PC-9 (cell line): Measurements from ENCODE around the gene COL4A6. TPM values are rescaled to one million over a fixed set of nuclear protein-coding genes. Genes with fewer than 3 reads are reported as not detected.

ENCODE experiments used
- BruUV-seq: library from RNA; stranded (reverse); fragments of 400-500 nt; replicated peaks from 2 replicates; lab custom pipeline; 2021; lab: Mats Ljungman, UMichigan
- CTCF ChIA-PET: fragments of 300-600 bp; sonication (Branson Sonifier 250); formaldehyde crosslinking; loops from one replicate; lab custom pipeline; 2022; ENCODE audit warnings: antibody characterized with exemption; lab: Charles Lee
- POLR2A ChIA-PET: fragments of 300-600 bp; sonication (Branson Sonifier 250); formaldehyde crosslinking; loops from one replicate; lab custom pipeline; 2022; ENCODE audit warnings: antibody characterized with exemption; ENCODE audit not compliant: unreplicated experiment; lab: Charles Lee
- DNase-seq, 2 experiments: peaks; one replicate each; pipeline versions ENCODE4 v3.0.0 to v3.0.0-alpha.2; 2015 to 2022; ENCODE audit warnings: mixed read lengths in 1 of 2
- H2AFZ ChIP-seq: fragments of 200-600 bp; sonication (generic); 2 replicates; pipeline ENCODE4 v1.8.1; 2017; ENCODE audit warnings: antibody characterized with exemption
- H3F3A ChIP-seq: fragments of 200-600 bp; sonication (generic); 2 replicates; pipeline ENCODE4 v1.8.1; 2017; ENCODE audit warnings: antibody characterized with exemption, mild to moderate bottlenecking, low read depth; ENCODE audit not compliant: insufficient read depth
- H3K27ac ChIP-seq: fragments of 200-600 bp; sonication (generic); 2 replicates; pipeline ENCODE4 v1.6.1; 2016; ENCODE audit warnings: mixed run types
- H3K27me3 ChIP-seq: fragments of 200-600 bp; sonication (generic); 2 replicates; pipeline ENCODE4 v1.6.1; 2016; ENCODE audit warnings: low read depth, mixed run types; ENCODE audit not compliant: insufficient read depth
- H3K36me3 ChIP-seq: fragments of 200-600 bp; sonication (generic); 2 replicates; pipeline ENCODE4 v1.6.1; 2016; ENCODE audit warnings: low read depth, mixed run types
- H3K4me1 ChIP-seq: fragments of 200-600 bp; sonication (generic); replicated peaks from 2 replicates; pipeline ENCODE4 v1.6.1; 2016; ENCODE audit warnings: mixed run types; ENCODE audit not compliant: insufficient read depth
- H3K4me2 ChIP-seq: fragments of 200-600 bp; sonication (generic); 2 replicates; pipeline ENCODE4 v1.6.1; 2017; ENCODE audit warnings: mixed run types
- H3K4me3 ChIP-seq: fragments of 200-600 bp; sonication (generic); 2 replicates; pipeline ENCODE4 v1.6.1; 2016; ENCODE audit warnings: mixed run types
- H3K79me2 ChIP-seq: fragments of 200-600 bp; sonication (generic); 2 replicates; pipeline ENCODE4 v1.6.1; 2017; ENCODE audit warnings: low read depth, mixed run types
- H3K9me2 ChIP-seq: fragments of 200-600 bp; sonication (generic); 2 replicates; pipeline ENCODE4 v1.8.1; 2017; ENCODE audit warnings: mild to moderate bottlenecking; ENCODE audit not compliant: insufficient read depth
- H3K9me3 ChIP-seq: fragments of 200-600 bp; sonication (generic); 2 replicates; pipeline ENCODE4 v1.8.1; 2016; ENCODE audit warnings: low read depth; ENCODE audit not compliant: insufficient read depth
- H4K20me1 ChIP-seq: fragments of 200-600 bp; sonication (generic); 2 replicates; pipeline ENCODE4 v1.8.1; 2017; ENCODE audit not compliant: insufficient read depth
- CTCF ChIP-seq: fragments of 200-600 bp; sonication (generic); conservative IDR thresholded peaks from 2 replicates; pipeline ENCODE4 v1.6.1; 2017; ENCODE audit warnings: mixed run types, antibody characterized with exemption, mild to moderate bottlenecking, moderate library complexity
- EZH2 ChIP-seq: fragments of 200-600 bp; sonication (generic); IDR thresholded peaks from 2 replicates; pipeline ENCODE4 v1.8.0; 2017; ENCODE audit warnings: antibody characterized with exemption, low read depth
- intact Hi-C: fragments of 100-400 bp; cut with micrococcal nuclease; formaldehyde crosslinking; loops from one replicate; pipeline ENCODE4 v1.10.0; 2022; ENCODE audit not compliant: unreplicated experiment
- total RNA-seq: library from RNA; stranded (reverse); gene quantifications from 2 replicates; pipeline ENCODE4 v1.2.3, GENCODE V29; 2021

COL4A6 gene
- total RNA-seq, 1 experiment from 2014 or later, result 15.5 TPM

- intact Hi-C loops, result no loop called here
- Histone ChIP-seq H3K9me3 (no peaks in the 10 kb centered on the region), H3K27ac (no peak overlapping the region), H3K4me3 (no peak overlapping the region), H3K27me3 (no peaks in the 10 kb centered on the region), H4K20me1 (no peaks in the 10 kb centered on the region), H3K4me1 (no peaks in the 10 kb centered on the region), H2AFZ (no peak overlapping the region), H3K36me3 (no peaks in the 10 kb centered on the region), H3K4me2 (no peak overlapping the region), H3F3A (no peaks in the 10 kb centered on the region), H3K79me2 (no peaks in the 10 kb centered on the region), H3K9me2 (no peaks in the 10 kb centered on the region; the same call in 1 of the 2 replicates)
- DNase-seq, result no peak
- POLR2A ChIA-PET, result no interaction called here
- CTCF ChIA-PET, result no interaction called here
- no peak for TF ChIP-seq EZH2
- no peak for TF ChIP-seq CTCF
- no TSS peak for BruUV-seq
Measured at GRCh38 chrX:108173874-108174273, 264.3 kb downstream of the COL4A6 start.

DNA sequence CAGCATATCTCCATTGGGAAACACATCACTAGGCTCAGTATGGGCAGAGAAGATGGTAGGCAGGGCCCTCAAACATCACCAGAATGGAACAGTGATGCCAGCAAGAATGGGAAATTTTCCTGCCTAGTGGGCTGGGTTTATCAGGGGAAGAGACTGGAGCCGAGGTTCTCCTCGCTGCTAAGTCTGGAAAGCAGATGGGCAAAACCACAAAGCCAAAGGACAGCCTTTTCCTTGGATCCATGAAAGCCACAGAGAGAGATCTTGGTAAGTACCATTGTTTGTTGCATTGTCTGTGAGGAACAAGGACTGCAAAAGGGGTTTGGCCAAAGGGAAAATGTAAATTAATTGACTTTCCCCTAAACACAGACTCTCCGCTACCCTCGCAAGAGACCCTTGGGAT is 266.6 kb downstream of the COL4A6 start:
- TF ChIP-seq CTCF, result no peak
- TF ChIP-seq EZH2, result no peak
- Histone ChIP-seq H3K36me3 (no peaks in the 10 kb centered on the region), H2AFZ (no peak overlapping the region), H3K4me1 (peaks cover 9% of the 10 kb centered on the region), H3K27me3 (no peaks in the 10 kb centered on the region), H3K4me2 (no peak overlapping the region), H3K27ac (no peak overlapping the region), H4K20me1 (no peaks in the 10 kb centered on the region), H3K79me2 (no peaks in the 10 kb centered on the region), H3F3A (no peaks in the 10 kb centered on the region), H3K4me3 (no peak overlapping the region), H3K9me3 (no peaks in the 10 kb centered on the region), H3K9me2 (no peaks in the 10 kb centered on the region; the same call in 1 of the 2 replicates)
- intact Hi-C loops, result no loop called here
- POLR2A ChIA-PET, result no interaction called here
- no peak for DNase-seq
- no TSS peak for BruUV-seq
- CTCF ChIA-PET, result no interaction called here

DNA sequence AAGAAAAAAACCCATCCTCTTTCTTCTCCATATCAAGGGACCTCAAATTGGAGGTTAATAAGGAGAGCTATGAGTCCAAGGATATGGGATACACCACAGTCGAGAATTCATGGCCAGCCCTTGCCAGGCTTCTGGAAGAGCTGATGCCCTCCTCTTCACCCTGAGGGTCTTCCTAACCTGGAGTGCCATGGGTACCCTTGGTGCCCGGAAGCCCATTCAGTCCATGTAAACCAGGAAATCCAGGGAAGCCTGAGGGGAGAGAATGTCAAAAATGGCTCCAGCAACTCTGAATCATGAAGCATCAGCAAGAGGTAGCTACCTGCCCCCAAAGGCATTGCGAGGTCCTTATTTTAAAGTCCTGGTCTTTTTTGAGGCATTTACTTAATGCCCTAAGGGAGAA is 268.5 kb downstream of the COL4A6 start:
- DNase-seq, result no peak
- POLR2A ChIA-PET, result no interaction called here

More for the DNA sequence above, 268.5 kb downstream of the COL4A6 start:
- Histone ChIP-seq H3F3A (no peaks in the 10 kb centered on the region), H3K79me2 (no peaks in the 10 kb centered on the region), H3K27ac (no peak overlapping the region), H2AFZ (no peak overlapping the region), H3K4me1 (peaks cover 9% of the 10 kb centered on the region), H3K4me3 (no peak overlapping the region), H3K9me3 (no peaks in the 10 kb centered on the region), H4K20me1 (no peaks in the 10 kb centered on the region), H3K36me3 (no peaks in the 10 kb centered on the region), H3K4me2 (no peak overlapping the region), H3K27me3 (no peaks in the 10 kb centered on the region), H3K9me2 (no peaks in the 10 kb centered on the region; the same call in 1 of the 2 replicates)
- intact Hi-C loops, result no loop called here
- TF ChIP-seq EZH2, result no peak
- TF ChIP-seq CTCF, result no peak
- no TSS peak for BruUV-seq
- CTCF ChIA-PET, result no interaction called here
